ENCODE data around the gene OPN4.
A peak's percentile ranks its signal among the peaks of the same experiment; 100 is the strongest.

Gene OPN4

DNA sequence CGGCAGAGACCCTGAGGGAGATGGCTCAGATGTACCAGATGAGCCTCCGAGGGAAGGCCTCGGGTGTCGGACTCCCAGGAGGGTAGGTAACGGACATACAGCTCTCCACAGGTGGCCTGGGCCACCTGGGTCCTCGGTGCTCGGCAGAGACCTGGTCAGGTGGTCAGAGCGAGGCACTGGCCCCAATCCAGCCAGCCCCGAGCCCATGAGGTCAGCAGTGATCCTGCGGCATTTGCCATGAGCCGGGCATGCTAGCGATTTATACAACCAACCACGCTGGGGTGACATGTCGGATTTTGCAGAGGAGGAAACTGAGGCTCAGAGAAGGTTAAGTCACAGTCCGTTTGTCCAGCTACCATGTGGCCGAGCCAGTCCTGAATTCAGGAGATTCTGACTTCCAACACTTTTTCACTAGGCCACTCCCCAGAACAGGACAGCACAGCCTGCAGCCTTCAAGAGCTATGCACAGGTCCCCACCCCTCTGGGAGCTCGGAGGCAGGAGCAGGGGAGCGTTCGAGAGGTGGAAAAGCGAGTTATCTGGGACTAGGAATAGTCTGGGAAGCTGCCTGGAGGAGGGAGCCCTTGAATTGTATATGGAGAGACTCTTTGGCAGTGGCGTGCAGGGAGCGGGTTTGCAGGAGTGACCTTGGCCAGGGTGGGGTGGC is 27.5 kb downstream of the OPN4 start:
- no peak for DNase-seq

DNA sequence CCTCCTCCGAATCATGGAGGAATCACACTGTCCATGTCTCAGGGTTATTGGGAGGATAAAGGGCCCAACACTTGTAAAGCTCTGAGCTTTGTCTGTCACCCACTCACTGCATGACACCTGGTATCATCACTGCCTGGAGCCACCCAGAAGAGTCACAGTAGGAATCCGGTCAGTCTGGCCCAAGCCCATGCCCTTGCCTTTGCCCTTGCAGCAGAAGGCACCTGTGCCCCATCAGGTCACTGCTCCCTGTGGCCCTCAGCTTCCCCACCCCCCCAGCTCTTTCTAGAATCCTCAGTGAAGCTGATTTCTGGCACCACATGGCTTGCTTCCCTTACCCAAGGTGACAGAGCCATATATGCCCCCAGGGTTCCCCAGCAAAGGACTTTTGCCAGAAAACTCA is 28.3 kb downstream of the OPN4 start:
- DNase-seq = no peak

DNA sequence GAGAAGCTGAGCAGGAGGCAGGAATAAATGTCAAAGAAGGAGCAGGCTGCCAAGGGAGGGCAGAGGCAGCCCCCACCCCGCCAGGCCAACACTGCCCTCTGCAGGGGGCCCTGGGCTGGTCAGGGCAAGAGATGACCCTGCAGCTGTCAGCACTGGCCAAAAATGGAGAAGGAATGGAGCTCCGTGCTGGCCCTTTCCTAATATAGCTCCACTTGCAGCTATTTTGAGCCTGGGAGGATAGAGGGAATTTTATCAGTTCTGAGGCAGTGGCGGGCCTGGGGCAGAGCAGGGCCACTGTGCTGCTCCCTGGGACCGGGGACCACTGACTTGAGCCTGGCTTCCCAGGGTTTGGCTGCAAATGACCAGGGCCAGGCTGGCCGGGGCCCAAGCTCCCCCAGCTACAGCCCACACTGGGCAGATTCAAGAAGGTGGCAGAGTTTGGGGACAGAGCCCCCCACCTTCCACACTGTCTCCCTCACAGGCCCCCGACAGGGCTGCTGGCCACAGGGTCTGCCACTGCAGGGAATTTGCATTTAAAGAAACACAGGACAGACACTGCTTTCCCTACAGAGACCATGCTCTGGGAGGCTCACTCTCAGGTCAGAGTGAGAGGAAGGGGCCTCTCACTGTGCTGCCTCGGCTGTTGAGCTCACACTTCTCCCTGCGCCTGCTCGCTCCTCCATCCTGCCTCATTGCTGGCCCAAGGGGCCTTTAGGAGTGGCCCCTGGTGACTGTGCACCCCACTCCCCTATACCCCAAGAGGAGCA is 30.2 kb downstream of the OPN4 start:
- no peak for DNase-seq

DNA sequence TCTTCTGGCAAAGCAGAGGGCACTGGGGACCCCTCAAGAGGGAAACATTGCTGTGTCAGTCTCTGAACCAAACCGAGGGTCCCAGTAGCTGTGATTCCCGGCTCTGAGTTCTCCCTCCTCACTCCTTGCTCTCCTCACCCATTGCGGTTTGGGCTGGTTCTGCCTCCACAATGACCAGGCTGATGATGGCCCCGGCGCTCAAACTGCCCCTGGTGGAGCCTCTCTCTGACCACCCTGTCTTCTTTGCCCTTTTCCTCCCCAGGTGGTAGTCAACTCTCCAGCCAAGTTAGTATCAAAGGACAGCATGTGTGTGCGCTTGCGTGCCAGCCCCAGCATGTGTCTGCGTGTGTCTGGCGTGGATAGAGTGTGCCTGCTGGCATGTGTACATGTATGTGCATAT is 31.1 kb downstream of the OPN4 start:
- no peak for DNase-seq

DNA sequence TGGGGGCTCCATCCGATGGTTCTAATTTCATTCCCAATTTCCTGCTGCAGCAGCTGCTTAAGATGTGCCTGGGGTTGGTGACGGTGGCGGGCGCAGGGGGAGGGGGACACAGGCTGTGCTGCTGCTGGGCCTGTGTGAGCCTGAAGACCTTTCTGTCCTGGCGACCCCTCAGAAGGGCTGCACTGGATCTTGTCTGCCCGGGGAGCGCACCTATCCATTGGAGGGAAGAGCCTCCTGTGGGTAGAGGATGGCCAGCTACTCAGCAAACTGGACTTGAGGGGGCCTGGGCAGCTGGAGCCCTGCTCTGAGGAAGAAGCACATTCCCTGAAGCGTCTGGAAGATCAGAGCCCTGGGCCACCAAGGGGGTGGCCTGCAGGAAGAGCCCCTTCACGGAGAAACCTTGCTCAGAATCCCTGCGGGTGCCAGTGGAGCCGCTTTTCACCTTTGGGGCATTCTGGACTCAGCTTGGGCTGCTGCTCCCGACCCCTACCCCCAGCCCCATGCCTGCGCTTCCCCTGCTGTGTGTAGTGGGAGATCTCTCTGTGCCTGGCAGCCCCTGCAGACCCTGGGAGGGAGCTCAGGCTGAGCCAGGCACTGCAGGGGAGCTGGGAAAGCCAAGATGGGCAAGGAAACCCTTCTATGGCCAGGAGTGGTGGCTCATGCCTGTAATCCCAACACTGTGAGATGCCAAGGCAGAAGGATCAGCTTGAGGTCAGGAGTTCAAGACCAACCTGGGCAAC is 31.7 kb downstream of the OPN4 start:
- DNase-seq = no peak

DNA sequence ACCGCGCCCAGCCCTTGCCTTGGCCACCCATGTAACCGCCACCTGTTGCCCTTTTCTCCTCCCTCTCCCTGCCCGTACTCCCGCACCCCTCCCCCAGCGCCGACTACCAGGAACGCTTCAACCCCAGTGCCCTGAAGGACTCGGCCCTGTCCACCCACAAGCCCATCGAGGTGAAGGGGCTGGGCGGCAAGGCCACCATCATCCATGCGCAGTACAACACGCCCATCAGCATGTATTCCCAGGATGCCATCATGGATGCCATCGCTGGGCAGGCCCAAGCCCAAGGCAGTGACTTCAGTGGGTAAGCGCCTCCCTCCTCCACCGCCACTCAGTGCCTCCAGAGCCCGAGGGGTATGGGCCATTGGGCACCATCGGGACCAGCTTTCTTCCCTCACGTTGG is 32.6 kb downstream of the OPN4 start:
- DNase-seq = no peak

DNA sequence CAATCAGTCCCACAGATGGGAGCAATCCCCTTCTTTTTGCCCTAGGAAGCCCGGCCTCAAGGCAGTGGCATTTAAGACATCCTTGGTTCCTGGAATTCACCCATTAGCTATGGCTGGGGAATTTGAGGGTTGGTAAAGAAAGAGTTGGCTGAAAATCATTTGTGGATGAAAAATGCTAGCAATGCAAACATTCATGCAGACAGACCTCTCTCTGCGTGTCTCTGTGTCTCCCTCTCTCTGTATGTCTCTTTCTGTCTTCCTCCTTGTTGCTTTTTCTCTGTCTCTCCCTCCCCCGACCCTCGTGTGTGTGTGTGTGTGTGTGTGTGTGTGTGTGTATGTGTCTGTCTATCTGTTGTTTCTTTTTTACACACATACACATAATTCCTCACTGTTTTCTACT is 33.4 kb downstream of the OPN4 start:
- no peak for DNase-seq

DNA sequence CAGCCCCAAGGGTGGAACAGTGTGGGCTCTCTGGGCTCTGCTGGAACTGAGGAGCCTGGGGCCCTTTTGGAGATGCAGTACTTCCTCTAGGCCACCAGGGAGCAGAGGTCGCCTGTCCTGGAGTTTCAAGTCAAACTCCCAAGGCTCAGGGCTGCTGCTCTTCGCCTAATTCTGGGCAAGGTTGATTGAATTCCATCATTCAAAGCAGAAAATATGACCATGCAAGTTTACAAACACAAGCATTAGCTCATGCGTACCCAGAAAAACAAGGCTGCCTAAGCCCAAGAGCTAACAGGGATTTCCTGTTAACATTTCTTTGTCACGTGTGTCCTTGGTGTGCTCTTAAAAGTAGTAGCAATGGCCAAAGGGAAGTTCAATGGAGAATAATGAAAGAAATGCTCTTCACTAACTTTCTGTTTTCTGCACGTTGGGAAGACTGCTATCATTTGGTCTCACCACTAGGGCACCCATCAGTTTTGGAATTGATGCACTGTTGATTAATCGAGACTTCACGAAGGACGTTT is 34.1 kb downstream of the OPN4 start:
- DNase-seq = peak; percentile 30 to 41

DNA sequence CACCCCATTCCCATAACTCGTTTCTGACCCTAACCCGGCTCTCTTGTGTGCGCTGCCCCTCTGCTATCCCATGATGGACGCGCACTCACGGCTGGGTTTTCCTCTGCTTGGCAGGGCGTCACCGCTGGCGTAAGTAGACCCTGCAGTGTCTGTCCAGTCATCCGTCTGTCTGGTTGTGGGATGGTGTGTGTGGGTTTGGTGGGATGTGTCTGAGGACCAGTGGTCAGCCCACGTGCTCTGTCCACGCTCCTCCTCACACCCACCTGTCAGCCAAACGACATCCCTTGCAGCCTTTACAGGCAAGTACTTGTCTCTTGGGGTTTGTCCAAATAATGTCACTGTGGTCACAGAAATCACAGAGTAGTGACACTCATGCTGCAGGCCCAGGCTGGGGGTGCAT is 34.8 kb downstream of the OPN4 start:
- no peak for DNase-seq

DNA sequence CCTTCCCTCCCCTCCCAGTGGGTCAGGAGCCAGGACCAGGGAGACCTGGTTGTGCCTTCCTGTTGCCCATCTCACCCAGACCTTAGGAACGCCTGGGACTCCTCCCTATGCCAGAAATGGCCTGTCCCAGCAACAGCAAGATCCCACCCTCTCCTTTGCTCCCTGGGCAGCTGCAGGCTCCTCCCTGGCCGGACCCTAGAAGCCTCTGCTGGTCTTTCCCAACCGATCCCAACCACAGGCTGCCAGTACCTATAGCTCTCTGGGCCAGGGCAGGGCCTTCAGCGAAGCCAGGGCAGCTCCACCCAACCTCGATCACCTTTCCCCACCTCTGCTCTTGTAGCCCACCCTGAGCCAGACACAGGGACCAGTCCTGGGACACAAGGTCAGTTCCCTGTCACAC is 35.9 kb downstream of the OPN4 start:
- DNase-seq = no peak

DNA sequence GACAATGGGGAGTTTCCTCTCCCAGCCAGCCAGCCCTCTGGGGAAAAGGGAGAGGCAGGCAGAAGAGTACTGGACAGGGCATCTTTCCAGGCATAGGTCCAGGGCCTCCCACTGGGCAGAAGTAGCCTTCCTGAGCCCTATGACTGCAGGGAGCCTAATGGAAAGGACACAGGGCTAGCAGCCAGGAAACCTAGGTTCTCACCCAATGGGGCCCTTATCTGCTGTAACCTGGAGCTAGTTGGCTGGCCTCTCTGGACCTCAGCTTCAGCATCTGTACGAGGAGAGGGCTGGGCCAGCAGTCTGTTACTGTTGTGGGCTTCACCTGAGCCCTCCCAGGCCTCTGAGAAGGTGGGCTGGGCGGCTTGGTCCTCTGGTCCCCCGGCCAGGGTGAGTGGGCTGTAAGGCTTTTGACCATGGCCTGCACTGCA is 36.3 kb downstream of the OPN4 start:
- no peak for DNase-seq

DNA sequence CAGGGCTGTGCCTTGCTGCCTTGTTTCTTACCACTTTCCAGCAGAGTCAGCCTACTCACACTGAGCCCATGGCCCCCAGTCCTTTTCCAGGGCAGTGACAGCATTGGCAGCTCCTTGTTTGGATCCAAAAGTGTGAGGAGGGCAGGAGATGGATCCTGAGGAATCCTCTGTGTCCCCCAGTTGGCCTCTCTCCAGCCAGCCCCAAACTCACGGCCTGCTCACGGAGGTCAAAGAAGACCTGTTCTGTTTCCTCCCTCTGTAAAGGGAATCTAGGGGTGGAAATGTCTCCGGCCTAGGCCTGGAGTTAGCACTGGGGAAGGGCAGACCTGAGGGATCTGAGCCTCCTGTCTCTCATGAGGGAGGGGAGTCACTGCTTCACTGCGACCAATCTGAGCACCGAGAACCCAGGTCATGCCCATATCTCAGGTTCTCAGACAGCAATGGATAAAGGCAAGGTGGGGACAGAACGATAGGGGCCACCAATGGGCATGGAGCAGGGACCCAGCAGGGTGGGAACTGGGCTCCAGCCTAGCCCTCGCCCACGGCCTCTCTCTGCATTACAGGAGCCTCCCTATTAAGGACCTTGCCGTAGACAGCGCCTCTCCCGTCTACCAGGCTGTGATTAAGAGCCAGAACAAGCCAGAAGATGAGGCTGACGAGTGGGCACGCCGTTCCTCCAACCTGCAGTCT is 37.1 kb downstream of the OPN4 start:
- no peak for DNase-seq

DNA sequence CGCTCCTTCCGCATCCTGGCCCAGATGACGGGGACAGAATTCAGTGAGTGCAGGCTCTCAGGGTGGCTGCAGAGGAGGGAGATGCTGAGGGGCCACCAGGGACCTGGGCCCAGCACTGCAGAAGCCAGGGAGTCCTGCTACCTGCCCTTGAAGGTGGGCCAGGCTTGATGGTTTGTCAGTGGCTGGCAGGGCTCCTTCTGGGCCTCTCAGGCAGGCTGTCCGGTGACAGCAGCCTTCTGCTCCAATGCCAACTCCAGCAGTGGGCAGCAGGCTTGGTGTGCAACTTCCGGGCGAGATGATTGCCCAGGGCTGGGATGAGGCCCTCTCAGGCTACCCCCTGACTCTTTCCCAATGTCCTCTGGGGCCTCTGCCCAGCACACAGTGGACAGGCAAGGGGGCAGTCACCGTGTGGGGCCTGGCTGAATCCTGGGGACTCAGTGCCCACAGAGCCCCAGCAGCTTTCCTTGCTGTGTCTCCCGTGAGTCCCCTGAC is 37.7 kb downstream of the OPN4 start:
- DNase-seq = no peak

DNA sequence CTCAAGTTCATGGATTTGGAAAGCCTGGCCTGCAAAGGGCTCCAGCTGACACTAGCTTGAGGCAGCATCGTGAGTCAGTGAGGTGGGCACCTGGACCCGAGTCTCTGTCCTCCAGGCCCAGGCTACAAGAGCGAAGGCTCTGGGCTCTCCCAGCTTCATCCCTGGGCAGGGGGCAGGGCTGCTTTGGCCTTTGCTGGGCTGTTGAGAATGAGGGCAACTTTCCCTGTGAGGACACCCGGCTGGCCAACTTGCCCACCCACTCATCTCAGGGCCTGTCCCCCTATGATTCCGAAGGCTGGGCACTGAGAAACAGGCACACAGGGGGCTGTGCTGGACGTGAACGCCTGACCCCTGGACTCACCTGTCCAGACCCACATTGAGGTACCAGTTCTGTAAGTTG is 38.3 kb downstream of the OPN4 start:
- no peak for DNase-seq

DNA sequence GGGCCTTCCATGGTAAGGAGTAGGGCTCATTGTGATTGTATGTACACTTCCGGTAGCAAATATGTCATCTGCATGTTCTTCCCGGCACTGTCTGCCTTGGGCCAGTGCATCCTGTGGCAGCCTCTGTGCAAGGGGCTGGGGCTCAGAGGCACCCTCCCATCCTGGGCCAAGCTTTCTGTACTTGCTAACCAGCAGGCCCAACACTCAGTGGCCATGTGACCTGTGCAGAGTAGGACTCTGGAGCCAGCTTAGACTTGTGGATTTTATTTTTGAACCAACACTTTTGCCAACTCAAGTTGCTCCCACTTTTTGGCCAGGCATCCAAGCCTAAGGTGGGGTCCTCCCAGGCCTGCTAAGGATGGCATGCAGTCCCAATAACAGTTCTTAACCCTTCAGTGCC is 38.9 kb downstream of the OPN4 start:
- DNase-seq = no peak

DNA sequence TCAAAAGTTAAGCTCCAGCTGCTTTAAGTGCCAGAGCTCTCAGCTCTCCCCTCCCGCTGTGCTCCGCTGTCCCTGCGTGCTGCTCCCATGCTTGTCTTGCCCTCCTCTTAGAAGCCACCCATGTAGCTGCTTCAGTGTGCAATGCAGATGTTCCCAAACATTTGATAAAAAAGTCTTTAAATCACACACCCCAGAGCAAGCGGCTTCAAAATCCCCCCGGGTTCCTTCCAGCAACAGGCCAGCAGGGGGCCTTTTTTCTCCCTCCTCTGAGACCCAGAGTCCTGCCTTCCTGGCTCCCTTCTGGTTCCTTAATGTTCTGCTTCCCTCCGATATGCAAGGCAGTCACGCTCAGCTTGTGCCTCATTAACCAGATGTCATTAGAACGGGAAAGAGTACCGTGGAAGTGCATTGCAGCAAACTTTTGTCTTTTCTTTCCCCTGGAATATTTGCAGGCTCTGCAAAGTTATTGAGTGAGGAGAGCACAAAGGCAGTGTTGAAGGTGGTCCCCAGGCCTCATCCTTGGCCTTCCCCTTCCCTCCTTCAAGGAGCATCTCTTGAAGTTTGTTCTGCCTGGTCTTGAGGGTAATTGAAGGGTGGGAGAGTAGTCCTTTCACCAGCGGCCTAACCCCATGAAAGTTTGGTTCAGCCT is 39.5 kb downstream of the OPN4 start:
- DNase-seq = peak in 1 of 2 experiments; percentile 17

DNA sequence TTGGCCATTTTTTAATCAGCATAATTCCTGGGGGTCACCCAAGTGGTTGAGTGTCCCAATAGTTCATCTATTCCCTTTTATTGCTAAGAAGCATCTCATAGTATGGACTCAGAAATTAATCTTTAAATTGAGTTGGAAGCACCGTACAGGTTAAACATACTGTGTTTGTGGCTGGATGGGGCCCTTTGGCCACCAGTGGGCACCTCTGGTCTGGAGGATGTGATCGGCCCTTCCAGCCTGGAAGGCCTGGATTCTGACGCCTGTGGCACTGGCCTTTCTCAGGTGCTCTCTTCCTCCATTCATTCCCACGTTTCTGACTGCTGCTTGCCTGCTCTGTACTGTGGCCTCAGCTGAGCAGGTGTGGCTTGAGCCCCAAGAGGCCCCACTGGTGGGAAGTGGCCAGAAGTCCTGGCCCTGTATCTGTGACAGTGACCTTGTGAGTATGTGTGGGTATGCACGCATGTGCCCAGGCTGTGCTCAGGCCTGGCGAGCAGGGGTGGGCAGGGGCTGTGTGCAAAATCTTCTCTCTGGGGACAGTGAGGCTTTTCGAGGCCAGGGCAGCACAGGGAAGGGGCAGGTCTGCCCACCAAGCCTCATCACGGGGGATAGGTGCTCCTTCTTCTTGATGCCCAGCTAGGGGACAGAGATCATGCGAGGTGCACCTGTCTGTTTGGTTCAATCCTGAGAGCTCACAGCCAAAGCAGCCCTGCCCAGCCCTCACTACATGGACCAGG is 44.0 kb downstream of the OPN4 start:
- no peak for DNase-seq

DNA sequence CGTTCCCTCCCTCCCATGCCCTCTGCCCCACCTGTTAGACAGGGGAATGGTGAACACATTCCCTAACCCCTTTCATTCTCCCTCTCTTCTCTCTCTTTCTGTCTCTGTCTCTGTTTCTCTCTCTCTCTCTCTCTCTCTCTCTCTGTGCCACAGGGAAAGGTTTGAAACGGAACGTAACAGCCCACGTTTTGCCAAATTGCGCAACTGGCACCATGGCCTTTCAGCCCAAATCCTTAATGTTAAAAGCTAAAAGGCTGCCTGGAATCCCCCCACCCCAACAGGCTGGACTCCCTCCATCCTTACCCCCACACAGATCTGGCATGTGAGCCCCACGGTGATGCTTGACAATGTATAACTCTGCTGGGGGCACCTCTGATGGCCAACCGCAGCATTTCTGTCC is 44.8 kb downstream of the OPN4 start:
- no peak for DNase-seq

DNA sequence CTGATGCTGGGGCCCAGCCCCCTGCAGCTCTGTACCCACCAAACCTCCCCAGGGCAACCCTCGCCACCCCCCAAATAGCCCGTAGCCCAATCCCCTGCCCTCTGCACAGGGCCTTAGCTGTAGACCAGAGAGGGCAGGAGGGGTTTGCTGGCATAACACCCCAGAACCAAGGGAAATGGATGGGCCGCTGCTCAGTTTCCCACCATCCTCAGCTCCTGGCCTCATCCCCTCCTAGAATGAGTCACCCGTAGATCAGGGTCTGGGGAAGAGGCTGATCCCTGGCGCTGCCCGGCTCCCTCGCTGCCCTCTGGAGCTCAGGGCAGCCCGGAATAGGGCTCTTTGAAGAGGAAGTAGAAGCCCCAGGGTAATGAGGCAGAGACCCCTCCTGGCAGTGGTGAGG is 45.2 kb downstream of the OPN4 start:
- DNase-seq = no peak

DNA sequence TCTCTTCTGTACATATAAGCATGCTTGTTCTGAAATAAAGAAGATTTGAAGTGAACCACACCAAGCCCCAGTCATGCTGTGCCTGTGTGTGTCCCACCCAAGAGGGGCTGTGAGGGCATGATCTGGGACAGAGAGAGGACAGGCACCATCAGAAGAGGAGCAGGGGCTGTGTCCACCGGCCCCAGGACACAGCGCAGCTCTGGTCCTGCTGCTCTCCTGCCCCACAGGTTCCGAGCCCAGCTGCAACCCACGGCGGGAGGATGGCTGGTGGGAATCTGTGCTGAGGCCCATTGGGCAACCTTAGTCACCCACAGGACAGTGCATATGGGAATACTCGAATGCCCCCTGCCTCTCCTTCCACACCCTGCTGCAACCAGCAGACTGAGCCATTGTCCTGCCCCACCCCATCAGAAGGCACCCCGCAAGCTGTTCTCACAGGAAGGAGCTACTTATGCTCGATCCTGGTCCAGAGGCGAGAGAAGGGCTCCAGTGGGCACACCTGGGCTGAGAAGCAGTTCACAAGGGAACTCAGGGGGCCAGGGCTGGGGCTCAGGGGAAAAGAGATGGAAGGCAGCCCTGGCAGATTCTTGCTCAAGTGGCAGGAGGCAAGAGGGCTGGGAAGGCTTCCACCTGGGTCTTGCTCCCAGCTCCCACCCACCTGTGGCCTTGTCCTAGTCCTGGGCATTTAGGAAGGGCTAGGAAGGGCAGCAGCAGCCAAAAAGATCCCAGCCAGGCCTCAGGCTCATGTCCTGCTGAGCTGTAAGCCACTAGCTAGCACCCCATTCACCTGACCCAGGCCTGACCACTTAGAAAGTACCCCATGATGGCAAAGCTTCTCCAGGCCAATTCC is 45.9 kb downstream of the OPN4 start:
- DNase-seq = no peak
